GM21423 (cell line): ENCODE measurements around the gene PHF2.
"Not testable (repeated sequence)": the region's sequence is repeated elsewhere in the genome, so short reads cannot be mapped to it uniquely, and the experiment has no call there.

Source experiments
- ATAC-seq: cut with Tn5 transposase; IDR thresholded peaks from one replicate; pipeline ENCODE4 v1.9.1; 2021; ENCODE audit warnings: mild to moderate bottlenecking, moderate library complexity; ENCODE audit not compliant: unreplicated experiment

Gene PHF2

GRCh38 chr9:93662952-93663572 lies 86.7 kb downstream of the PHF2 start:
- no peak for ATAC-seq

GRCh38 chr9:93663877-93664548 lies 87.6 kb downstream of the PHF2 start:
- no peak for ATAC-seq

- no peak for ATAC-seq
Measured at GRCh38 chr9:93664549-93665120, 88.3 kb downstream of the PHF2 start.

GRCh38 chr9:93665128-93665636 lies 88.8 kb downstream of the PHF2 start:
- no peak for ATAC-seq

- ATAC-seq: no peak
Measured at GRCh38 chr9:93665637-93666438, 89.5 kb downstream of the PHF2 start.

- not testable (repeated sequence) for ATAC-seq
Measured at GRCh38 chr9:93666439-93666784, 90.0 kb downstream of the PHF2 start.

- no peak for ATAC-seq
Measured at GRCh38 chr9:93667006-93667405, 90.6 kb downstream of the PHF2 start.

GRCh38 chr9:93667627-93668026 lies 91.2 kb downstream of the PHF2 start:
- no peak for ATAC-seq

- no peak for ATAC-seq
Measured at GRCh38 chr9:93668261-93668871, 92.0 kb downstream of the PHF2 start.

GRCh38 chr9:93669116-93669957 lies 93.0 kb downstream of the PHF2 start:
- no peak for ATAC-seq

- ATAC-seq: no peak
Measured at GRCh38 chr9:93669958-93670207, 93.5 kb downstream of the PHF2 start.

- ATAC-seq: no peak
Measured at GRCh38 chr9:93670208-93671019, 94.0 kb downstream of the PHF2 start.

- no peak for ATAC-seq
Measured at GRCh38 chr9:93671020-93671338, 94.6 kb downstream of the PHF2 start.

- not testable (repeated sequence) for ATAC-seq
Measured at GRCh38 chr9:93672330-93673020, 96.1 kb downstream of the PHF2 start.

GRCh38 chr9:93673021-93673838 lies 96.8 kb downstream of the PHF2 start:
- ATAC-seq: no peak

GRCh38 chr9:93673839-93674334 lies 97.5 kb downstream of the PHF2 start:
- ATAC-seq: no peak

GRCh38 chr9:93674580-93675335 lies 98.4 kb downstream of the PHF2 start:
- no peak for ATAC-seq
